GM13976 (cell line): ENCODE data around the gene ENTR1.

ENCODE experiments used
- DNase-seq: peaks from one replicate; pipeline ENCODE4 v3.0.0; 2012; ENCODE audit warnings: low spot score
- in situ Hi-C: fragments of 300-500 bp; cut with MboI; formaldehyde crosslinking; loops from one replicate; pipeline ENCODE4 v1.12.0; 2022; ENCODE audit warnings: low sequenced_read_pairs, mixed read lengths, inconsistent platforms; ENCODE audit not compliant: unreplicated experiment
- TF ChIP-seq, protein P1 (sequence below): IDR thresholded peaks from 2 replicates; pipeline ENCODE4 v1.5.1; 2012; ENCODE audit warnings: borderline replicate concordance, mild to moderate bottlenecking; ENCODE audit not compliant: insufficient read depth; ENCODE audit errors: extremely low read depth, missing control alignments, control extremely low read depth

ENTR1 gene, protein sequence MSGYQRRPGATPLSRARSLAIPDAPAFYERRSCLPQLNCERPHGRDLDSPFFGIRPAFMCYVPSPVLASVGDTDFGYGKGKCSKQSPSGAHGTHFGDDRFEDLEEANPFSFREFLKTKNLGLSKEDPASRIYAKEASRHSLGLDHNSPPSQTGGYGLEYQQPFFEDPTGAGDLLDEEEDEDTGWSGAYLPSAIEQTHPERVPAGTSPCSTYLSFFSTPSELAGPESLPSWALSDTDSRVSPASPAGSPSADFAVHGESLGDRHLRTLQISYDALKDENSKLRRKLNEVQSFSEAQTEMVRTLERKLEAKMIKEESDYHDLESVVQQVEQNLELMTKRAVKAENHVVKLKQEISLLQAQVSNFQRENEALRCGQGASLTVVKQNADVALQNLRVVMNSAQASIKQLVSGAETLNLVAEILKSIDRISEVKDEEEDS

DNA sequence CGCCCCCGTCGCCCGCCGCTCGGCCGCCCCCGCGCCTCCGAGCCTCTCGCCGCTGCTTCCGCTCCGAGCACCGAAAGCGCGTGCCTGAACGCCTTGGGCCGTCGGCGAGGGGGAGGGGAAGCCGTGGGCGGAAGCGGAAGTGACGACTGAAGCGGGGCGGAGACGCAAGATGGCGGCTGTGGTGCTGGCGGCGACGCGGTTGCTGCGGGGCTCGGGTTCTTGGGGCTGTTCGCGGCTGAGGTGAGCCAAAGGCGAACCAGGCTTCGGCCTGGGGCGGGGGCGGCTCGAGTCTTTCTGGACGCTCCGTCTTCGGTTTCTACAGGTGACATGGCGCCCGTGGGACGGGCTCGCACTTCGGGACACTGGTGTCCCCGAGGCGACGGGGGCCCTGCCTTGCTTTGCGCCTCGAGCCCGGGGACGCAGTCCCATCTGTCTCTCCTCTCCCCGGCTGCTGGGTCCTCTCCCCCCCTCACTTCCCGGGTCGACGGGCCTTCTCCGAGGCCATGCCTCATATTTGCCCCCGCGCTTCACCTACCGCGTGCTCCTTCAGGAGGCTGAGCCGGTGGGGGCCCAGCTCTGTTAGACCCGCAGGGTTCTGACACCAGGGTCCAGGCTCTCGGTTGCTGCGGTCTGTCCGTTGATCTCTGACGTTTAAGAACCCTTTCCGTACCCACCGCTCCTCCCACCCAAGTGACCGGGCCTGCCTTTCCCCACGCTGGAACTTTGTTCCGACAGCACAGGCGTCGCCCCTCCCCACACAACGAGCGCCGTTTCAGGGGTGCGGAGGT, at the start of gene ENTR1, which contains the start of gene PMPCA:
Gene ENTR1, minus strand, starts transcription at position 115 of the 788 bp plus-strand sequence. CDS start 217 bp downstream, outside the sequence.
Gene PMPCA, plus strand, starts transcription at position 159 of the 788 bp plus-strand sequence. Its CDS starts 11 bp downstream, at position 170.
- in situ Hi-C loops = no loop called here
- peak; percentile 99 for DNase-seq
- TF ChIP-seq, protein P1, sequence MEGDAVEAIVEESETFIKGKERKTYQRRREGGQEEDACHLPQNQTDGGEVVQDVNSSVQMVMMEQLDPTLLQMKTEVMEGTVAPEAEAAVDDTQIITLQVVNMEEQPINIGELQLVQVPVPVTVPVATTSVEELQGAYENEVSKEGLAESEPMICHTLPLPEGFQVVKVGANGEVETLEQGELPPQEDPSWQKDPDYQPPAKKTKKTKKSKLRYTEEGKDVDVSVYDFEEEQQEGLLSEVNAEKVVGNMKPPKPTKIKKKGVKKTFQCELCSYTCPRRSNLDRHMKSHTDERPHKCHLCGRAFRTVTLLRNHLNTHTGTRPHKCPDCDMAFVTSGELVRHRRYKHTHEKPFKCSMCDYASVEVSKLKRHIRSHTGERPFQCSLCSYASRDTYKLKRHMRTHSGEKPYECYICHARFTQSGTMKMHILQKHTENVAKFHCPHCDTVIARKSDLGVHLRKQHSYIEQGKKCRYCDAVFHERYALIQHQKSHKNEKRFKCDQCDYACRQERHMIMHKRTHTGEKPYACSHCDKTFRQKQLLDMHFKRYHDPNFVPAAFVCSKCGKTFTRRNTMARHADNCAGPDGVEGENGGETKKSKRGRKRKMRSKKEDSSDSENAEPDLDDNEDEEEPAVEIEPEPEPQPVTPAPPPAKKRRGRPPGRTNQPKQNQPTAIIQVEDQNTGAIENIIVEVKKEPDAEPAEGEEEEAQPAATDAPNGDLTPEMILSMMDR = no peak

DNA sequence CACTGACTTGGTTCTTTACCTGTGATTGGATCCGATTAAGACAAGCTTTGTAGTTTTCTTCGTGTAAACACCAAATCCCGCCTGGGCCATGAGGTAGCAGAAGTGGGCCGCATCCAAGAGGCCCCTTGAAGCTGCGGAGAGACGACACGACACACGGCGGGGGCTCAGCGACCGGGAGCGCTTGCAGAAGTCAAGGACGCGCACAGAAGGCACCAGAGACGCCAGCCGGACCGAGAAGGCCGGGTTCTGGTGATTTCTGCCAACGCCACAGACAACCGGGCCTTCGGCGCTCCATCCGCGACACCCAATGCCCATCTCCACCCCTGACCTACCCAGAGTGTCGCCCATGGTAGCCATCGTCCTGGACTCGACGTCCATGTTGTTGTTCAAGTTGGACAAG, 49.0 kb upstream of the ENTR1 start:
- TF ChIP-seq, protein P1 = no peak
- no peak for DNase-seq
- in situ Hi-C loops = no loop called here

DNA sequence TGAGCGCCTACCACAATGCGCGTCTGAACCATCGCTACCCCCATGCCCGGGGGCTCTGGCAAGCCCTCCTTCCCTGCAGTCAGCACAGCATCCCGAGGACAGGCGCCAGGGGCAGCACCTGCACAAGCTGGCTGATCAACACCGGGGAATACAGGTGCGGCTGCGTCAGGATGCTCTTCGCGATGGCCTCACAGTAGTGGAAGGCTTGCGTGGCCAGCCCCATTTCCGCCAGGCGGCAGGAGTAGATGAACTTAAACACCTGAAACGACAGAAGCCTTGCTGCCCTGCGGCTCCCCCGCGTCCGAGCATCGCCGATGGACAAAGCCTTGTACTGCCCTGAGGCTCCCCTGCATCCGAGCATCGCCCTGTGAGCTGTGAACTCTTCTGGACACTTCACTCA, 46.9 kb upstream of the ENTR1 start:
- no peak for DNase-seq
- in situ Hi-C loops = no loop called here
- TF ChIP-seq, protein P1 = no peak

DNA sequence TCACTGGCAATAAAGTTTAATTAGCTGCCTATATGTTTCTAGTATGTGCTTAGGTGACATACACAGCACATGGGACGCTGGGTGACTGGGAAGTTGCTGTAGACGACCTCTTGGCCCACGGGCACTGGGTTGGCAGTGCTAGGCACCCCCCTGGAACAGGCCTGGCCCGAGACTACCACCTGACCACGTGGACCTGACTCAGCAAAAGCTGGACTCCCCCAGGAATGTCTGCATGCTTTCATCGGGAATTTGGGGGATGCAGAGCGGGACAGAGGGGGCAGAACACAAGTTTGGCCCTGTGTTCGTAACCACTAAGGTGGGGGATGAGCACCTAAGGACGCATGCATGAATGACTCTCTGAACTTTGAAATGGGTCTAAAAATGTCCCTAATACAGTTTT, 45.8 kb upstream of the ENTR1 start:
- DNase-seq = no peak
- in situ Hi-C loops = no loop called here
- TF ChIP-seq, protein P1 = no peak

DNA sequence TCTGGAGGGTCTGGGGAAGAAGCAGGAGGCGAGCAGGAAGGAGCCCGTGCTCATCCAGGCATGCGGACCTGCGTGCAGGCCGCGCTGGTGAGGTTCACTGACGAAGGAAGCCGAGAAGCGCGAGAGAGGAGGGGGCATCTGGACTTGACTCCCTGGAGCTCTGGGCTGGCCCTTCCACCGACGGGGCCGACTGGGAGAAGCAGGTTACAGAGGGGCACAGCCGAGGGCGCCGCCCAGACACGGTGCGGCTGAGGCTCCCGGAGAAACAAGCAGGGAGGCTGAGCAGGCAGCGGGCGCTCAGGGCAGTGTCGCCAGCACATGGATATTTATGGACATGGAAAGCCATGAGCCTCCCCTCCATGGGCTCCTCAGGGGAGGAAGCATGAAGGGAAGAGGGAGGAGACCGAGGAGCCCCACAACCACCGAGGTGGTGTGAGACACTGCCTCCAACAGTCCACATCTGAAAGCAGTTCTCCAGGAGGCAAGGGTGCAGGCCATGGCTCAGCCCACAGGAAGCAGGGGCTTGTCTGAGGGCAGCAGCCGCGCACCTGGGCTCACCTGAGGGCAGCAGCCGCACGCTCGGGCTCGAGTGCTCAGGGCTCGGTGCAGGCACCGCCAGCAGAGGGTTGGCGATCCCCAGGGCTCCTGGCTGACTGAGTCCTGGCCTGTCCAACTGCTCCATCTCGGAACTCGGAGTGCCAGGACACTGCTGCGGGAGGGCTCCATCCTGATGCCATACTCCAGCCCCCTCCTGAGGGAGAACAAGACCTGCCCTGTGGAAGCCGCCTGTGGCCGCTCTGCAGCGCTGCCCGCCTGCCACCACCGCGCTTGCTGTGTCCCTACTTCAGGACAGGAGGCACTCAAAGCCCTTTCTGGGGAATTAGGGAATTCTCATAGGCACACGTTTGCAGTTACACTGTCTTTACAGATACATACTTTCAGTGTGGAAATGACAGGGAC, 44.9 kb upstream of the ENTR1 start:
- in situ Hi-C loops = no loop called here

More for the DNA sequence above, 44.9 kb upstream of the ENTR1 start:
- no peak for DNase-seq
- TF ChIP-seq, protein P1 = no peak
